NCI-H128 (cell line): Measurements from ENCODE around the gene MID1.

Source experiments
- DNase-seq: peaks from one replicate; lab custom pipeline; 2025; ENCODE audit not compliant: unreplicated experiment; lab: John Stamatoyannopoulos, UW

Gene MID1

GRCh38 chrX:10447564-10448214 is 172.7 kb downstream of the MID1 start:
- DNase-seq = no peak

DNA sequence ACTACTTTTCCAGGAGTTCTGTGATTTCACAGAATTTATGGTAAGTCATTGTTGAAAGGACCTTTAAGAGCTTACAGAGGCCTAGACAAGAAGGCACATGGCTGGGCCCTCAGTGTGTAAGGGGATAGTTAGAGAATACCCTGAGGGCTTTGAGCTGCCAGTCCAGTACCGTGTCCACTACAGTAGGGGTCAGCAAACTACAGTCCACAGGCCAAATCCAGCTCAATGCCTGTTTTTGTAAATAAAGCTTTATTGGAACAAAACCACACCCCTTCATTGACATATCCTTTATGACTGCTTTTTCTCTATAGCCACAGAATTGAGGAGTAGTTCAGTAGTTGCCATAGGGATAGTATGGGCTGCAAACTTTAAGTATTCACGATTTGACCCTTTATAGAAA is 176.2 kb downstream of the MID1 start:
- no peak for DNase-seq

GRCh38 chrX:10441464-10441863 is 178.9 kb downstream of the MID1 start:
- no peak for DNase-seq

DNA sequence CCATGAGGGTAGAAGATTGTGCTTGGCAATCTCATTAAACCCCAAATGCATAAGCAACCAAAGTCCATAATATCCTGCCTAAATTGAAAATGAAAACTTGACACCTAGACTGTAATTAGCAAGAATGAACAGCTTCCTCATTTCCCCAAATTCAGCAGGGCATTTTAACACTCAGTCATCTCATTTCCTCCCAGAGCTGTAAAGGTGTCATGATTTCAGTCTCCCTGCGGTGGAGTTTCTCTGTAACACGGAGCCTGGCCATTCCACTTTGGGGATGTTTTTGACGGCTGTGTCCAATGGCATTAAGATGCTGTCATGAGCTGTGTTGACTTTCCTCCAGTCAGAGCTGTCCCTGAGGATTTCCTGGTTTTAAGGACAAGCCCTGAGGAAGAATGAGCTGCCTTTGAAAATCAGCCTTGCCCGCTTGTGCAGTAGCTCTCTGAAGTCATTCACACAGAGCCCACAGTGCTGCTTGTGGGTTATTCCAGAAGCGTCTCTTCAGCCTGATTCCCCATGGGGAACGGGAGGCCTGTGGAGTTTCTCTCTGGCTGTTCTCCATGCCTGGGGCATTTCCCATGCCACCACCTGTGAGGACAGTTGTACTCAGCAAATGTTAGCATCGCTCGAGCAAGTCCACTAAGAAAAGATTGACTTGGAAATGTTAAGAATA is 187.0 kb downstream of the MID1 start:
- DNase-seq = no peak

- DNase-seq = no peak
These were observed 190.5 kb downstream of the MID1 start for GRCh38 chrX:10429908-10430307.

DNA sequence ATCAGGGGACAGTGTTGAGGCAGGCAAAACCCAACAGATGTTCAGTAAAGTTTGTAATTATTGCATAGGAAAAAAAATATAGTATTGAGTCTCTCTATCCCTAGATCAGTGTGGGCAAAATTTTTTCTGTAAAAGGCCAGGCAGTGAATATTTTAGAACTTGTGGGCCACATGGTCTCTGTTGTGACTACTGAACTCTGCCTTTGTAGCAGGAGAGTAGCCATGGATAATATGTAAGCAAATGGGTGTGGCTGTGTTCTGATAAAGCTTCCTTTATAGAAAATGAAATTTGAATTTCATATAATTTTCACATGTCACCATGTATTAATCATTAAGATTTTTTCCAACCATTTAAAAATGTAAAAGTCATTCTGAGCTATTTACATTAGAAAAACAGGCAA is 193.1 kb downstream of the MID1 start:
- DNase-seq = no peak

GRCh38 chrX:10423716-10424115 is 196.7 kb downstream of the MID1 start:
- DNase-seq = no peak

DNA sequence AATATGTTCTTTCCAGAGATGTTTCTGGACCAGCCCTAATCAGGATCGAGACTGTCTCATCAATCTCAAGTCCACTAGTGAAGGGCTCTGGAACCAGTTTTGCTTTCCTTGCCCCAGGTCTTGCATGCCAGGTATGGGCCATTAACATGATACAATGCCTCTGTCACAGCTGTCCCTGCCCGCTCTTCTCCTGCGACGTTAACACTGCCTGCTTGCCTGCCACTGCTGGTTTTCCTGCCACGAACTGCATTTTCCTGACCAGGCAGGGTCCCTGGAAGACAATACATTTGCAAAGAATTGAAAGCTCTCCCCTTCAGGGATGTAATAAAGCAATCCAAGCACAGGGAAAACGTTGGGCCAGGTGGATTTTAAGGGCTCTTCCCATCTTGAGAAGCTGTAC is 200.3 kb downstream of the MID1 start:
- no peak for DNase-seq

DNA sequence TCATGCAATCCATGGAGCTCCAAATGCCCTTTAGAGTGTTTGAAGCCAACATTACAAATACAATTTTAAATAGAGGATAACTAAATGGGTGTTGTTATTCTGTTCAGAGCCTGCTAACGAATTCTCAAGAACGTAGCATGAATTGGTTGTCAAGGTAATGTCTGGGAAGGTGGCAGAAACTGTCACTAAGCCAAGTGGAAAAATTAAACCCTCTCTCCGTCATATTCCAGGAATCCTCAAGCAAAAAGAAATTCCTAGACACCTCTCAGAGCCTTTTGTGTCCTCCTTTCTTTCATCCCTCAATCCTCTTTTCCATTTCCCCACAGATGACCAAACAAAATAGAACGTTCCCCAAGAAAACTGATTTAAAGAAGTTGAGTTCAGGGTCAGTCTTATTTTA is 204.0 kb downstream of the MID1 start:
- no peak for DNase-seq

GRCh38 chrX:10415306-10416001 is 204.9 kb downstream of the MID1 start:
- DNase-seq = no peak

DNA sequence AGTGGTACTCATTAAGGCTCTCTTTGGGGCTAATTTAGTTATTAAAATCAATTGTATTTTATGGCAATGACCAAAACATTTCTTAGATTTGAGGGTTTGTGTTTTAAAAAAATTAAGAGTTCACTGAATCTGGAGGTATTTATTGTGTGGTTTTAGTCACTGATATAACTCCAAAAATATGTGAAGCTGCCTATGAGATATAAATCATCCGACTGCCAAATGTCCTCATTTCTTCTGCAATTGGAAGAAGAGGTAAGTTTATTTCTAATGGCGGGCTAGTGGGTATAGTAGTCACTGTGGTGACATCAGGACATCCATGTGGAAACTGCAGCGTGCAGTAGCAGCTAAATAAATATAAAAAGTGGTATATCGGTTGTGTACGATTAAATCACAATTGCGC is 205.5 kb downstream of the MID1 start:
- no peak for DNase-seq

DNA sequence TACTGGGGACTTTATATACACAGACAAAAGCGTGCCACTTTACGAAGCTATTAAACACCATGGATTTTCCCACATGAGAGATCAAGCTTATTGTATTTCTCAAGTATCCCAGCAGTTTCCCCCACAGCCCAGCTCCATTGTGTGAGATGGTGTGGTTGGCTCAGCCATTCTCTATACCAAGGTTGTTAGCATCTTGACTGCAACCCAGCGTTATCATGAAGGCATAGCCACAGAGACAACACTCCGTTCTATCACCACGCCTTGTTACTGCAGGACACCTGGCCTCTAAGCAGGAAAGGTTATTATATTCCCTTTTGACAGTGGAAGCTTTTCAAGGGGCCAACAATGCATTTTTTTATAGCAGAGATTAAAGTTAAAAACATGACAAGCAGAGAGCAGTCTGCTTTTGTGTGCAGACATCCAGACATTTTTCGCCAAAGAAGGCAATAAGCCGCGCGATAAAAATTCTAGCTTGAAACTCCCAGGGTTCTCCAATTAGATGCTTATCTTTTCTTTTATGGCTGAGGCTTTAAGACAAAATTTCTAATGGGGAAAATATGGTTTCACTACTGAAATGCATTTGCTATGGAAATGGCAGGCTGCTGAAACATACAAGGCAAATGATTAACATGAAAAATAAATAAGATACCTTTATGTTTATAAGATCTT is 206.1 kb downstream of the MID1 start:
- DNase-seq = no peak

GRCh38 chrX:10404436-10404835 is 215.9 kb downstream of the MID1 start:
- DNase-seq = no peak

DNA sequence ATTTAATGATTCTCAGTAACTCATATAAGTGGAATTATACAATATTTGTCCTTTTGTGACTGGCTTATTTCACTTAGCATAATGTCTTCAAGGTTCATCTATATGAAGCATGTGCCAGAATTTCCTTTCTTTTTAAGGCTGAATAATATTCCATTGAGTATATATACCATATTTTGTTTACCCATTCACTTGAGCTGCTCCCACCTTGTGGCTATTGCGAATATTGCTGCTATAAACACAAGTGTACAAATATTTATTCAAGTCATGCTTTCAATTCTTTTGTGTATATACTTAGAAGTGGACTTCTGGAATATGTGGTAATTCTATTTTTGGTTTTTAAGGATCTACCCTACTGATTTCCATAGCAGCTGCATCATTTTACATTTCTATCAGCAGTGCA is 219.1 kb downstream of the MID1 start:
- DNase-seq = no peak

GRCh38 chrX:10399043-10399741 is 221.2 kb downstream of the MID1 start:
- no peak for DNase-seq

DNA sequence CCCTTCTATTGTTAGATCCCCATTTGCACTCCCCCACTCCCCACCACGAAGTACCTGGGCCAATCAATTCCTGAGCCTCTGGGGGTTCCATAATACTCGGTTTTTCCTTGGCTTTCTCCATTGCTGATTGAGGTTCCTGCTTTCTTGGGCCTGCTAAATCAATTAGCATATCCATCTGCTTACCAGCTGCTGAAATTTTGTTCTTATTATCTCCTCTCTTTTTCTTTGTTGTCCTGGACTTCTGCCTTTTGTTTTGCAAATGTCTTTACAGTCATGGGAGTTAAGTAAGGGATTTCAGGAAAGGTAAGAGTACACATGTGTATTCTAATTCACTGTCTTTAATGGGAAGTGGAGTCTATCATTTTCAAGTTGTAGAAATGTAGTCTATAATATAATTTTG is 222.2 kb downstream of the MID1 start:
- DNase-seq = no peak

GRCh38 chrX:10397349-10397748 is 223.0 kb downstream of the MID1 start:
- DNase-seq = no peak

- no peak for DNase-seq
These were observed 224.7 kb downstream of the MID1 start for GRCh38 chrX:10395643-10396042.
